Measurements from ENCODE around the gene SYDE2.
"Not testable (repeated sequence)": the region's sequence is repeated elsewhere in the genome, so short reads cannot be mapped to it uniquely, and the experiment has no call there.

Gene SYDE2

DNA sequence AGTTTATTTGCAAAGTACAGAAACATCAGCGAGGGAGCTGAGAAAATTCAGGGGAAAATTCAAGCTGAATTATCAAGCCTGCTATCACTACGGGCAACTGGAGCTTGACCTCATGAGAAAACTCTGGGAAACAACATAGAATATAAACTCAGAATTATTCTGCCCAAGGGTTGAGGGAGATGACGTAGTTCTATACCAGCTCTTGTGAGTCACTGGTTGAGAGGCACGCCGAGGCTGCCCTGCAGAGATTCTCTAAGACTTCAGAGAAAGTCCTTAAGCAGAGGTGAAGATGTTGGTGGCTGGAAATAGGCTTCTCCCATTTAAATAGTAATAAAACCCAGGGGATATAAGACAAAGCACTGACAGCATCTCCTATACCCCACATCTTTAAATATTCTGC, 12.3 kb downstream of the SYDE2 start:
- no peak for DNase-seq (ENCODE audit: low read depth)
- TF ChIP-seq, protein P1, sequence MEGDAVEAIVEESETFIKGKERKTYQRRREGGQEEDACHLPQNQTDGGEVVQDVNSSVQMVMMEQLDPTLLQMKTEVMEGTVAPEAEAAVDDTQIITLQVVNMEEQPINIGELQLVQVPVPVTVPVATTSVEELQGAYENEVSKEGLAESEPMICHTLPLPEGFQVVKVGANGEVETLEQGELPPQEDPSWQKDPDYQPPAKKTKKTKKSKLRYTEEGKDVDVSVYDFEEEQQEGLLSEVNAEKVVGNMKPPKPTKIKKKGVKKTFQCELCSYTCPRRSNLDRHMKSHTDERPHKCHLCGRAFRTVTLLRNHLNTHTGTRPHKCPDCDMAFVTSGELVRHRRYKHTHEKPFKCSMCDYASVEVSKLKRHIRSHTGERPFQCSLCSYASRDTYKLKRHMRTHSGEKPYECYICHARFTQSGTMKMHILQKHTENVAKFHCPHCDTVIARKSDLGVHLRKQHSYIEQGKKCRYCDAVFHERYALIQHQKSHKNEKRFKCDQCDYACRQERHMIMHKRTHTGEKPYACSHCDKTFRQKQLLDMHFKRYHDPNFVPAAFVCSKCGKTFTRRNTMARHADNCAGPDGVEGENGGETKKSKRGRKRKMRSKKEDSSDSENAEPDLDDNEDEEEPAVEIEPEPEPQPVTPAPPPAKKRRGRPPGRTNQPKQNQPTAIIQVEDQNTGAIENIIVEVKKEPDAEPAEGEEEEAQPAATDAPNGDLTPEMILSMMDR (conservative IDR thresholded peaks at IDR 0.05; ENCODE audit: low read depth, low read length) = no peak
- H3K4me3 ChIP-seq (ENCODE audit: low read length) = no peak overlapping the region

DNA sequence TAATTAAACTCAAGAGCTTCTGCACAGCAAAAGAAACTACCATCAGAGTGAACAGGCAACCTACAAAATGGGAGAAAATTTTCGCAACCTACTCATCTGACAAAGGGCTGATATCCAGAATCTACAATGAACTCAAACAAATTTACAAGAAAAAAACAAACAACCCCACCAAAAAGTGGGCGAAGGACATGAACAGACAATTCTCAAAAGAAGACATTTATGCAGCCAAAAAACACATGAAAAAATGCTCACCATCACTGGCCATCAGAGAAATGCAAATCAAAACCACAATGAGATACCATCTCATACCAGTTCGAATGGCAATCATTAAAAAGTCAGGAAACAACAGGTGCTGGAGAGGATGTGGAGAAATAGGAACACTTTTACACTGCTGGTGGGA, 13.8 kb downstream of the SYDE2 start:
- DNase-seq (ENCODE audit: low read depth); H3K4me3 ChIP-seq (ENCODE audit: low read length): not testable (repeated sequence)

DNA sequence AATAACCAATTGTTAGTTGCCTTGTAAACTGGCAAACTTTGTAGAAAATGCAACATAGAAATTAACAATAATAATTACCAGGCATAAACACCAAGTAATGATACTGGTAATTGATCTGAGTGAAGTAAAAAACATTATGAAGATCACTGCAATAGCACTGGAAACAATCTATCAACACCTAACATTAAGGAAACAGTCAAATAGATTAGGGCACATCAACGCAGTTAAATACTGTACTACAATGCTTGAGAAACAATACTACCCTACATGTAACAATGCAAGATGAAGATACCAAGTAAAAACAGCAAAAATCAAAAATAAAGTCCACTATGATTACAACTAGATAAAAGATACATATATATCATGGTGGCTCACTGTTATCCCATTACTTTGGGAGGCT, 16.6 kb downstream of the SYDE2 start:
- no peak for DNase-seq (ENCODE audit: low read depth)
- TF ChIP-seq, protein P1 (conservative IDR thresholded peaks at IDR 0.05; ENCODE audit: low read depth, low read length) = no peak
- H3K4me3 ChIP-seq (ENCODE audit: low read length) = no peak overlapping the region

DNA sequence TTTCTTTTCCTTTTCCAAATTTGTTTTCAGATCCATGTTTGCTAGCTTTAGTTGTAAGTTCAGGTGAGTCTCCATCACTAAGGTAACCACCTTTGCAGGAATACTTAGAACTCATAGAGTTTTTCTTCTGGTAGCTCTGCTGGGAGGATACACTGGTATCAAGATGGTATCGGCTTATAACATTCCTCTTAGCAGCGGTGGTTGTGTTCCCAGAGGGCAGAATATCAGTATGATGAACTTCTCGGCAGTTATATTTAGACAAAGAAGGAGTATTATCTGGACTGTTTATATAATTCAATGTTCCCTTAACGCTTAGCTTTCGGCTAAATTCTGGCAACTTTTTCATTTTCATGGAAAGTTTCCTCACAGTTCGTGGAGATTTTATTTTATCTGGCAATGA, 18.1 kb downstream of the SYDE2 start:
- H3K4me3 ChIP-seq (ENCODE audit: low read length) = no peak overlapping the region
- TF ChIP-seq, protein P1 (conservative IDR thresholded peaks at IDR 0.05; ENCODE audit: low read depth, low read length) = no peak
- no peak for DNase-seq (ENCODE audit: low read depth)

DNA sequence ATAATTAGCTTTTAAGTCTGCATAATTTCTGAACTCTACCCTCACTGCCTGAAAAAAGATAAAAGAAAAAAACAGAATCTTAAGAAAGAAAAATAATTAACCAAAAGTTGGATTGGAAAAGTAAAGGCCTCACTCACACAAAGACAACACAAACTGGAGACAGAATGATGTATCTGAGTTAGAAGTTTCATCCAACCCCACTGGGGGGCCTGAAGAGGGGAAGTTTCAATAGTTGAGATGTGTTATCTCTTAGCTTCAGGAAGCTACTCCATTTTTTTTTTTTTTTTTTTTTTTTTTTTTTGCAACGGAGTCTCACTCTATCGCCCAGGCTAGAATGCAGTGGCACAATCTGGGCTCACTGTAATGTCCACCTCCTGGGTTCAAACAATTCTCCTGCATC, 19.9 kb downstream of the SYDE2 start:
- no peak overlapping the region for H3K4me3 ChIP-seq (ENCODE audit: low read length)
- no peak for DNase-seq (ENCODE audit: low read depth)
- TF ChIP-seq, protein P1 (conservative IDR thresholded peaks at IDR 0.05; ENCODE audit: low read depth, low read length) = no peak

DNA sequence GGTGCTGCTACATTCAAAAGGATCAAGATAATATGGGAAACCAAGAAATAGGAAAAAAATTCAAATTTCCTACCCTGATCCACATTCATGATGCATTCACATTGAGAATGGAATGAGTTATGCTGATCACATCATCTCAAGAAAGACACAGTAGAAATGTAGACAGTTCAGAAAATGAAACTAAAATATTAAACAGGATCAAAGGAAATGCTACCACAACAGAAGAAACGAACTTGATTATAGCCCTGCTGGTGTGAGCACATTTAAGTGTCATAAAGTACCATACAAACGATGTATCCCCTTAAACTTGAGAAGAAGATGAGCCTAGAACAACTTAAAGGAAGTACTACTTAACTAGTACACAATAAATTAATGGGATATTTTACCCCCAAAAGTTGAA, 21.3 kb downstream of the SYDE2 start:
- TF ChIP-seq, protein P1 (conservative IDR thresholded peaks at IDR 0.05; ENCODE audit: low read depth, low read length) = no peak
- no peak overlapping the region for H3K4me3 ChIP-seq (ENCODE audit: low read length)
- DNase-seq (ENCODE audit: low read depth) = no peak

DNA sequence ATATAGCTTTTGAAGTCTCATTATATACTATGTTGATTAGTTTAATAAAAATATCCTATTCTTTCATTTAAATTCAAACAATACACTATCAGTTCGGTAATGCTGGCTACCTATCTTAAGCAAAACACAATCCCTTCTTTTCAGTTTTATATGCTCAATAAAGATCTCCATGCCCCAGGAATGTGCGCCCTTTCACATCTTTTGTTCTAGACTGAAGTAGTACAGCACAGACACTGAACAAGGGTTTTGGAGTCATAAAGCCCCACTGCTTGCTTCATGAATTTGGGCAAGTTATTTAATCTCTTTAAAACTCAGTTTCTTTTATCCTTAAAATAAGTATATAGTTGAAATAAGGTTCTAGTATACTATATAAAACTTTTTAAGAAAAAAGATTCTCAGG, 22.4 kb downstream of the SYDE2 start:
- TF ChIP-seq, protein P1 (conservative IDR thresholded peaks at IDR 0.05; ENCODE audit: low read depth, low read length) = no peak
- DNase-seq (ENCODE audit: low read depth) = no peak
- no peak overlapping the region for H3K4me3 ChIP-seq (ENCODE audit: low read length)

DNA sequence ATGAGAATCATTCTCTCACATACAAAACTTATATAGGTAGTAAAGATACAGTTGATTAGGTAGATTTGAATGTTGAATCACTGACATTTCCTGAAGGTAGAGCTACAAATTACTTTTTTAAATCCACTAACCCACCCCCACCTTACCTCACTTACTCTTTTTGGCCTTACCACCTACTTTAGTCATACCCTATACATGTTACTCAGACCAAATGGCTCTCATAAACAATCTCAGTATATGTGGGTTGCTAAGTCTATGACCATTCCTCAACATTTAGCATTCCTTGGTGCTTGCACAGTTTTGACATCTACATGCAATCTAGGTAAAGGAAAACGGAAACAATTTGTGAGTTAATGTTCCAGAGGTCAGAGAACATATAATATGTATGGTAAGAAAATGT, 26.3 kb downstream of the SYDE2 start:
- no peak overlapping the region for H3K4me3 ChIP-seq (ENCODE audit: low read length)
- DNase-seq (ENCODE audit: low read depth) = no peak
- TF ChIP-seq, protein P1 (conservative IDR thresholded peaks at IDR 0.05; ENCODE audit: low read depth, low read length) = no peak
